Left lung (tissue), 10 donors: Measurements from ENCODE around the gene TRAF2. TPM values are rescaled to one million over a fixed set of nuclear protein-coding genes. Genes with fewer than 3 reads are reported as not detected.

Source experiments
- ATAC-seq: fragments of 200-7000 bp; cut with Tn5 transposase; one replicate; pipeline ENCODE4 v1.9.1; 2020; ENCODE audit warnings: moderate library complexity
- DNase-seq, 4 donors: peaks; one replicate each; pipeline ENCODE4 v3.0.0-alpha.2; 2013 to 2020
- H3K27ac ChIP-seq, 2 donors: fragments of 200-600 bp; sonication (generic) in 1 of 2; one replicate each; pipeline versions ENCODE4 v1.5.0 to v1.8.0; 2020 to 2021
- H3K27me3 ChIP-seq, 2 donors: fragments of 200-600 bp; sonication (generic) in 1 of 2; one replicate each; pipeline versions ENCODE4 v1.5.0 to v1.8.0; 2020 to 2021
- H3K36me3 ChIP-seq, 2 donors: fragments of 200-600 bp; sonication (generic) in 1 of 2; one replicate each; pipeline versions ENCODE4 v1.5.0 to v1.8.0; 2020 to 2021
- H3K4me1 ChIP-seq, 2 donors: fragments of 200-600 bp; one replicate each; pipeline ENCODE4 v1.8.0; 2021
- H3K4me3 ChIP-seq, 2 donors: fragments of 200-600 bp; sonication (generic) in 1 of 2; one replicate each; pipeline versions ENCODE4 v1.5.0 to v1.8.0; 2020 to 2021; ENCODE audit warnings: mild to moderate bottlenecking in 1 of 2
- H3K9me3 ChIP-seq, 2 donors: fragments of 200-600 bp; sonication (generic) in 1 of 2; one replicate each; pipeline versions ENCODE4 v1.5.0 to v1.8.0; 2020 to 2021
- intact Hi-C, 2 donors: fragments of 100-400 bp; cut with DNase I; formaldehyde crosslinking; loops; one replicate each; pipeline versions ENCODE4 v1.11.2 to v1.14.2; 2022
- polyA plus RNA-seq, 6 donors: library from polyadenylated mRNA; unstranded; fragments of 120-200 nt; gene quantifications; one replicate each; pipeline ENCODE4 v1.2.1, GENCODE V29; 2013; ENCODE audit not compliant: insufficient read length in 6 of 6
- total RNA-seq, 2 donors: library from RNA; stranded (reverse); fragmentation: NEBNext Ultra II Directional; extraction: Animal tissue kit (Norgen Biotek cat#: 25700); gene quantifications; one replicate each; pipeline ENCODE4 v1.2.1, GENCODE V29; 2021
- TF ChIP-seq, protein P1 (sequence below), 2 donors: fragments of 200-600 bp; sonication (generic) in 1 of 2; IDR thresholded peaks; one replicate each; pipeline versions ENCODE4 v1.5.0 to v1.8.0; 2021; ENCODE audit warnings: antibody characterized with exemption in 2 of 2
- donor health status: DM: no; HTN: yes; CAD: no.
- donor health status: DM: no; HTN: no; CAD: no.

TRAF2 gene
- total and polyA plus RNA-seq, 8 donors: 12.4 to 22.4 (median 15.9) TPM

- H3K9me3 ChIP-seq: no peaks in the 10 kb centered on the region
- H3K36me3 ChIP-seq: peaks cover 0 to 30% of the 10 kb centered on the region in 2 donors
- no peak overlapping the region for H3K4me3 ChIP-seq
- no peak for DNase-seq
- no peaks in the 10 kb centered on the region for H3K27me3 ChIP-seq
- H3K27ac ChIP-seq: no peak overlapping the region
- ATAC-seq: no peak
- peaks cover 7 to 19% of the 10 kb centered on the region in 2 donors for H3K4me1 ChIP-seq
- TF ChIP-seq, protein P1, sequence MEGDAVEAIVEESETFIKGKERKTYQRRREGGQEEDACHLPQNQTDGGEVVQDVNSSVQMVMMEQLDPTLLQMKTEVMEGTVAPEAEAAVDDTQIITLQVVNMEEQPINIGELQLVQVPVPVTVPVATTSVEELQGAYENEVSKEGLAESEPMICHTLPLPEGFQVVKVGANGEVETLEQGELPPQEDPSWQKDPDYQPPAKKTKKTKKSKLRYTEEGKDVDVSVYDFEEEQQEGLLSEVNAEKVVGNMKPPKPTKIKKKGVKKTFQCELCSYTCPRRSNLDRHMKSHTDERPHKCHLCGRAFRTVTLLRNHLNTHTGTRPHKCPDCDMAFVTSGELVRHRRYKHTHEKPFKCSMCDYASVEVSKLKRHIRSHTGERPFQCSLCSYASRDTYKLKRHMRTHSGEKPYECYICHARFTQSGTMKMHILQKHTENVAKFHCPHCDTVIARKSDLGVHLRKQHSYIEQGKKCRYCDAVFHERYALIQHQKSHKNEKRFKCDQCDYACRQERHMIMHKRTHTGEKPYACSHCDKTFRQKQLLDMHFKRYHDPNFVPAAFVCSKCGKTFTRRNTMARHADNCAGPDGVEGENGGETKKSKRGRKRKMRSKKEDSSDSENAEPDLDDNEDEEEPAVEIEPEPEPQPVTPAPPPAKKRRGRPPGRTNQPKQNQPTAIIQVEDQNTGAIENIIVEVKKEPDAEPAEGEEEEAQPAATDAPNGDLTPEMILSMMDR (IDR thresholded peaks at IDR 0.05): no peak
- intact Hi-C loops: no loop called here
These were observed 4.3 kb downstream of the TRAF2 start for GRCh38 chr9:136890661-136891060.

- intact Hi-C loops: no loop called here
- Histone ChIP-seq H3K27me3 (no peaks in the 10 kb centered on the region), H3K9me3 (no peaks in the 10 kb centered on the region), H3K4me1 (peaks cover 8 to 15% of the 10 kb centered on the region in 2 donors), H3K36me3 (peaks cover 0 to 50% of the 10 kb centered on the region in 2 donors), H3K27ac (no peak overlapping the region), H3K4me3 (no peak overlapping the region)
- DNase-seq: no peak
- TF ChIP-seq, protein P1 (IDR thresholded peaks at IDR 0.05): no peak
- ATAC-seq: no peak
These were observed 9.7 kb downstream of the TRAF2 start for GRCh38 chr9:136896027-136896426.

DNA sequence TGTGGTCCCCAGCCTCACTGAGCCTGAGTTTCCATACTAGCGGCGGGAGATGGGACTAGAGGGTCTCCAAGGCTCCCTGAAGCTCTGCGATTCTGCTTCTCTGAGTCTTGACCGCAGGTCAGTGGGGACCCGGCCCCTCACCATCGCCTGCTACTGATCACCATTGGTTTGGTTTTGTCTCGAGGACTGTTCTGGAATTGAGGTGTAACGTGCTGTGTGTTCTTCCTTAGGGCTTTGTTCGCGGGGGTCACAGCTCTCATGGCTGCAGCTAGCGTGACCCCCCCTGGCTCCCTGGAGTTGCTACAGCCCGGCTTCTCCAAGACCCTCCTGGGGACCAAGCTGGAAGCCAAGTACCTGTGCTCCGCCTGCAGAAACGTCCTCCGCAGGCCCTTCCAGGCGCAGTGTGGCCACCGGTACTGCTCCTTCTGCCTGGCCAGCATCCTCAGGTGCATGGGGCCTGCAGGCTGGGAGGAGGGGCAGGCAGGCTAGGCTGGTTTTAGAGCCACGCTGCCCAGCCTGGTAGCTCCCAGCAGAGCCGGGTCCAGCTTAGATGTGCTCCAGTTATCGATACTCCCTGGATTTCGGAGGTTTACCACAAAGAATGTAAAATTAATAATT lies 12.3 kb downstream of the TRAF2 start:
- intact Hi-C loops: no loop called here
- Histone ChIP-seq H3K27me3 (no peaks in the 10 kb centered on the region), H3K4me3 (no peak overlapping the region), H3K9me3 (no peaks in the 10 kb centered on the region), H3K4me1 (peaks cover 30 to 40% of the 10 kb centered on the region in 2 donors), H3K36me3 (peaks cover 0 to 51% of the 10 kb centered on the region in 2 donors), H3K27ac (peak overlapping the region in 1 of 2 donors; percentile 1)
- TF ChIP-seq, protein P1 (IDR thresholded peaks at IDR 0.05): no peak
- ATAC-seq (no peak), DNase-seq (no peak)

DNA sequence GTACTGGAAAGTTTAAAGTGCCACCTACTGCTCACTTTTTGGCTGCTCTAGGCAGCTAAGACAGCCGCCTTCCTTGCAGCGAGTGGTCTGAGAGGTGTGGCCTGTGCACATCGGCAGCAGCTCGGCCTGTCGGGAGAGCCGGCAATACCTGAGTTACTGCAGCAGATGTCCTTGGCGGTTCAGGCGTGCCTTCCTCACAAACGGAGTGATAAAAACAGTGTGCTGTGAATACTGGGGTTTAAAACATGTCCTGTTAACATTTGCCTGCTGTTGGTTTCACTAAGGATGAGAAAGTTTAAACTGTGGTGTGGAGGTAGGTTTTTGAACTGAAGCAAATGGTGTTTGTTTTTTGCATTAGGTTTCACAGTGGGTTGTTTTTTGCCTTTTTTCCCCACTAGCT lies 12.9 kb downstream of the TRAF2 start:
- intact Hi-C loops: no loop called here
- ATAC-seq: no peak
- DNase-seq: no peak

DNA sequence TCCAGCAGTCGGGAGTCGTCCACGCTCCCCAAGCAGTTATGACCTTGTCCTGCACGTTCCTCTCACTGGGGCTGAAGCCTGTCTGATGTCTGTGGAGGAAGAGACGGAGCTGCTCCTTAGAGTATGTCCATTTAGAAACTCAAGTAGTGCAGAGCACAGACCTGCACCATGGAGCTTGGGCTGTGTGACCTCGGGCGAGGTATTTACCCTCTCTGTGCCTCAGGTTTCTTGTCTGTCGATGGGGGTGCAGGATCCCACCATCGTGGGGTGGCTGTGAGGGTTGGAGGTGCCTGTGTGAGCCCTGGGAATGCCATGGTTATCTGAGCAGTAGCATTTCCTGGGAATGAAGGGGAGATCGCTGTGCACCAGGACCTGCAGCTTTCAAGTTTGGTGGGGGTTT lies 14.2 kb downstream of the TRAF2 start:
- Histone ChIP-seq H3K36me3 (peaks cover 0 to 42% of the 10 kb centered on the region in 2 donors), H3K4me3 (no peak overlapping the region), H3K4me1 (peaks cover 30 to 41% of the 10 kb centered on the region in 2 donors), H3K27ac (peak overlapping the region; percentile 84 to 89), H3K27me3 (no peaks in the 10 kb centered on the region), H3K9me3 (no peaks in the 10 kb centered on the region)
- intact Hi-C loops: no loop called here
- DNase-seq (no peak), ATAC-seq (no peak)
- TF ChIP-seq, protein P1 (IDR thresholded peaks at IDR 0.05): no peak

More for the DNA sequence above, 12.9 kb downstream of the TRAF2 start:
- no peak overlapping the region for H3K4me3 ChIP-seq
- peak overlapping the region; percentile 1 to 8 for H3K27ac ChIP-seq
- H3K4me1 ChIP-seq: peaks cover 30 to 41% of the 10 kb centered on the region in 2 donors
- H3K36me3 ChIP-seq: peaks cover 0 to 56% of the 10 kb centered on the region in 2 donors
- H3K9me3 ChIP-seq: no peaks in the 10 kb centered on the region
- TF ChIP-seq, protein P1 (IDR thresholded peaks at IDR 0.05): no peak
- H3K27me3 ChIP-seq: no peaks in the 10 kb centered on the region
